B cell (primary cell): ENCODE results near the gene PRKD2. TPM values are rescaled to one million over a fixed set of nuclear protein-coding genes. Genes with fewer than 3 reads are reported as not detected.
A peak's percentile ranks its signal among the peaks of the same experiment; 100 is the strongest.

ENCODE experiments used
- ATAC-seq: fragments of 200-7000 bp; cut with Tn5 transposase; one replicate; pipeline ENCODE4 v1.10.0; 2021; ENCODE audit warnings: low read depth, mild to moderate bottlenecking, moderate number of reproducible peaks, moderate library complexity
- CTCF ChIA-PET: fragments of 350-600 bp; sonication (Branson Sonifier 250); formaldehyde crosslinking; loops from one replicate; lab custom pipeline; 2021; ENCODE audit warnings: antibody characterized with exemption, inconsistent platforms; lab: Charles Lee
- POLR2A ChIA-PET: fragments of 350-600 bp; sonication (Branson Sonifier 250); formaldehyde crosslinking; loops from one replicate; lab custom pipeline; 2021; ENCODE audit warnings: antibody characterized with exemption; lab: Charles Lee
- DNase-seq: peaks from one replicate; pipeline ENCODE4 v3.0.0; 2013
- H2AFZ ChIP-seq: 2 replicates; pipeline ENCODE4 v1.6.1; 2012; ENCODE audit warnings: mild to moderate bottlenecking, low read depth, low read length; ENCODE audit not compliant: insufficient read depth, poor library complexity, severe bottlenecking
- H3K27ac ChIP-seq, 2 donors: 1 replicate in 1 of 2; 2 replicates in 1 of 2; pipeline ENCODE4 v1.5.1; 2012 to 2013; ENCODE audit warnings: low read length in 2 of 2, mild to moderate bottlenecking in 2 of 2, moderate library complexity in 1 of 2
- H3K27me3 ChIP-seq, 4 experiments: fragments of 200-600 bp in 1 of 4; sonication (generic) in 1 of 4; replicated peaks in 1 of 4; 1 replicate in 2 of 4; 2 replicates in 2 of 4; pipeline versions ENCODE4 v1.6.1 to v1.7.0; 2013 to 2016; ENCODE audit warnings: low read length in 3 of 4, mild to moderate bottlenecking in 2 of 4, mixed read lengths in 1 of 4, moderate library complexity in 1 of 4; ENCODE audit not compliant: insufficient read depth in 4 of 4, control insufficient read depth in 3 of 4; ENCODE audit errors: control extremely low read depth in 1 of 4
- H3K36me3 ChIP-seq, 2 experiments: replicated peaks in 1 of 2; 1 replicate in 1 of 2; 2 replicates in 1 of 2; pipeline versions ENCODE4 v1.6.1 to v1.7.1; 2013; ENCODE audit warnings: low read length in 1 of 2; ENCODE audit not compliant: insufficient read depth in 2 of 2, control insufficient read depth in 1 of 2; ENCODE audit errors: control extremely low read depth in 1 of 2, extremely low read depth in 1 of 2
- H3K4me1 ChIP-seq, 2 donors: fragments of 200-600 bp in 1 of 2; sonication (generic) in 1 of 2; 1 replicate in 1 of 2; 2 replicates in 1 of 2; pipeline versions ENCODE4 v1.5.1 to v1.6.1; 2013 to 2017; ENCODE audit warnings: low read length in 2 of 2; ENCODE audit not compliant: control insufficient read depth in 2 of 2, insufficient read depth in 2 of 2
- H3K4me2 ChIP-seq: replicated peaks from 2 replicates; pipeline ENCODE3; 2012; ENCODE audit warnings: mild to moderate bottlenecking, low read depth, low read length; ENCODE audit not compliant: poor library complexity, severe bottlenecking
- H3K4me3 ChIP-seq, 5 experiments: fragments of 200-600 bp in 1 of 5; sonication (generic) in 1 of 5; 1 replicate in 3 of 5; 2 replicates in 2 of 5; pipeline versions ENCODE4 v1.5.1 to v1.7.0; 2011 to 2016; ENCODE audit warnings: low read length in 4 of 5, mild to moderate bottlenecking in 4 of 5, low read depth in 2 of 5, control low read depth in 1 of 5, moderate library complexity in 1 of 5; ENCODE audit not compliant: insufficient read depth in 1 of 5; ENCODE audit errors: control extremely low read depth in 1 of 5, extremely low read depth in 1 of 5
- H3K79me2 ChIP-seq: fragments of 200-600 bp; sonication (generic); one replicate; pipeline ENCODE4 v1.6.0; 2016; ENCODE audit warnings: low read length; ENCODE audit not compliant: control insufficient read depth, insufficient read depth
- H3K9ac ChIP-seq: fragments of 200-600 bp; sonication (generic); 2 replicates; pipeline ENCODE4 v1.6.1; 2017; ENCODE audit warnings: mild to moderate bottlenecking, low read length, moderate library complexity
- H3K9me3 ChIP-seq, 3 donors: one replicate each; pipeline versions ENCODE4 v1.6.1 to v1.7.1; 2013; ENCODE audit warnings: low read length in 2 of 3; ENCODE audit not compliant: control insufficient read depth in 2 of 3, insufficient read depth in 1 of 3; ENCODE audit errors: control extremely low read depth in 1 of 3
- H4K20me1 ChIP-seq: 2 replicates; pipeline ENCODE4 v1.6.0; 2012; ENCODE audit warnings: mild to moderate bottlenecking, low read length; ENCODE audit not compliant: insufficient read depth, control insufficient read depth, poor library complexity, severe bottlenecking
- H3K27ac Mint-ChIP-seq: one replicate; pipeline ENCODE4 v1.8.0; 2021; ENCODE audit warnings: mixed read lengths
- H3K27me3 Mint-ChIP-seq: one replicate; pipeline ENCODE4 v1.8.0; 2021; ENCODE audit warnings: mixed read lengths
- H3K4me1 Mint-ChIP-seq: one replicate; pipeline ENCODE4 v1.8.0; 2021; ENCODE audit warnings: mixed read lengths
- H3K4me3 Mint-ChIP-seq: one replicate; pipeline ENCODE4 v1.8.0; 2021; ENCODE audit warnings: mixed read lengths
- H3K9me3 Mint-ChIP-seq: one replicate; pipeline ENCODE4 v1.8.0; 2022; ENCODE audit warnings: mixed read lengths; ENCODE audit not compliant: insufficient read depth
- CTCF ChIP-seq: fragments of 200-600 bp; IDR thresholded peaks from one replicate; pipeline ENCODE4 v1.8.0; 2022; ENCODE audit warnings: antibody characterized with exemption, mild to moderate bottlenecking
- EZH2 ChIP-seq: IDR thresholded peaks from 2 replicates; pipeline ENCODE4 v1.6.1; 2012; ENCODE audit warnings: borderline replicate concordance, low read depth, mild to moderate bottlenecking, moderate library complexity, low read length; ENCODE audit not compliant: insufficient read depth, poor library complexity, severe bottlenecking
- WGBS: methylation state at CpG from one replicate; pipeline ENCODE4 v1.1.5; 2013; ENCODE audit warnings: missing lambda C conversion rate; ENCODE audit not compliant: insufficient coverage; 5-methylcytosine and 5-hydroxymethylcytosine counted together
- intact Hi-C: fragments of 100-400 bp; cut with micrococcal nuclease; formaldehyde crosslinking; loops from one replicate; pipeline ENCODE4 v1.10.0; 2022
- polyA plus RNA-seq: library from polyadenylated mRNA; depleted of rRNA; stranded (reverse); fragments of >200 nt; gene quantifications from 2 replicates; pipeline ENCODE4 v1.2.3, GENCODE V29; 2012
- total RNA-seq, 2 donors: library from RNA; stranded (reverse); fragments of 120-200 nt in 1 of 2; gene quantifications; 1 replicate in 1 of 2; 2 replicates in 1 of 2; pipeline versions ENCODE4 v1.2.3 to v1.2.4, GENCODE V29; 2013 to 2022

PRKD2 gene
- total and polyA plus RNA-seq, 2 donors (not counting 1 experiment from before 2014, with no cell fraction given): 192 to 208 TPM

- CTCF ChIA-PET: interaction anchor here (0.9 to 4.0 kb wide), 8 partner anchors 9 to 122 kb away, joined by 3 to 21 read pairs (median 6); no protein-coding TSS in a partner anchor
Observed at GRCh38 chr19:46631481-46631880, 85.4 kb downstream of the PRKD2 start.

More at GRCh38 chr19:46631481-46631880, 85.4 kb downstream of the PRKD2 start:
- peaks cover 28 to 38% of the 10 kb centered on the region in 2 donors for H3K4me1 ChIP-seq
- POLR2A ChIA-PET: interaction anchor here (1.1 to 2.1 kb wide), 2 partner anchors 9 to 12 kb away, joined by 4 read pairs; no protein-coding TSS in a partner anchor
- no CpG with 5 or more reads among the region's 6 CpGs for WGBS
- peaks cover 0 to 10% (median 2%) of the 10 kb centered on the region in 4 experiments for H3K27me3 ChIP-seq
- no peak overlapping the region for H3K9ac ChIP-seq
- Mint-ChIP-seq H3K9me3 (no peaks in the 10 kb centered on the region), H3K4me3 (peak overlapping the region; percentile 7), H3K27me3 (peaks cover 7% of the 10 kb centered on the region), H3K27ac (no peak overlapping the region), H3K4me1 (peaks cover 37% of the 10 kb centered on the region)
- H3K27ac ChIP-seq: no peak overlapping the region
- no peak overlapping the region for H3K4me3 ChIP-seq
- intact Hi-C loops: no loop called here
- H3K79me2 ChIP-seq: no peaks in the 10 kb centered on the region
- no peaks in the 10 kb centered on the region for H3K36me3 ChIP-seq
- no peak for DNase-seq
- H4K20me1 ChIP-seq: no peaks in the 10 kb centered on the region
- H2AFZ ChIP-seq: no peak overlapping the region
- no peak for ATAC-seq
- H3K9me3 ChIP-seq: peaks cover 0 to 5% (median 0%) of the 10 kb centered on the region in 3 donors
- no peak overlapping the region for H3K4me2 ChIP-seq
- TF ChIP-seq EZH2: no peak
- no peak for TF ChIP-seq CTCF
